Inferior parietal cortex (tissue), 1 donor: ENCODE results near the gene PARP11.
"Not testable (repeated sequence)": the region's sequence is repeated elsewhere in the genome, so short reads cannot be mapped to it uniquely, and the experiment has no call there.

Experiments
- DNase-seq: peaks from one replicate; pipeline ENCODE4 v3.0.0-alpha.2; 2016; ENCODE audit errors: extremely low spot score

The PARP11 gene

DNA sequence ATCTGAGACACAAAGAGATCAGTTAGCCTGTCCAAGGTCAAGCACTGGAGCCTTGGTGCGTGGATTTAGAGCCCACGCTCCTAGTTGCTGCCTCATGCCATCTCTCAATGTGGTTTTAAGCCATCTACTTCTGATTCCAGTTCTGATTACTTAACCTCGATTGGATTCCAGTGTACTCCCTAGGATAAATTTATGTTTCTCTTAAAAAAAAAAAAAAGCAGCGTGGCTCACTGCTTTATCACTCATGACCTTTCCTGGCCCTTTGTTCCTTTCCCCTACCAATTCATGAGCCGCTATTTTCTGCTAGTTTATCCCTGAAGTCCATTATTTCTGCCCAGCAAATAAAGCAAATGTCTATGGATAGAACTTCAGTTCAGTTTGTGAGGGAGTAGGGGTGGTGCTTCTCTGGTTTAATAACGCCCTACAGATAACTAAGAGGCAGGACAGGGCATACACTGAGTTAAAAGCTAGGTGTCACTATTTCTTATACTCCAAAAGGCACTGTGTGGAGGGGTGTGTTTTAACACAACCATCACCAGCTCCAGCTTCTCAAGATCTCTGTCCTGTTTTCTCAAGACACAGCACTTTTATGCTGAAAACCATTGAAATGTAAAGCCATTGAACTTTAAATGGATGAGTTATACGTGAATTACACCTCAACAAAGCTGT lies 9.8 kb upstream of the PARP11 start:
- no peak for DNase-seq

DNA sequence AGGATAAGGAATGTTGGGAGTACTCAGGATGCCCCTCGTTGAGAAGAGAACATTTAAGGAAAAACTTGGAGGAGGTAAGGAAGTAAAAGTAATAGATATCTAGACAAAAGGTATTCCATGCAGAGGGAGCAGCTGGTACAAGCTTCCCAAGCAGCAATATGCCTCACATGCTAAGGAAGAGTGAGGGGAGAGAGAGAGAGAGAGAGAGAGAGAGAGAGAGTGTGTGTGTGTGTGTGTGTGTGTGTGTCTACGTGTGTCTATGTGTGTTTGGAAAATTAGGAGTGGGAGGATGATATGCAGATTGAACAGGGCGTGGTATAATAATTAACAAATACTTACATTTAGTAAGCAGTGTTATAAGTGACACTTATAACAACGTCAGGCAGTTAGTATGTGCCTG lies 9.2 kb upstream of the PARP11 start:
- DNase-seq, result no peak

DNA sequence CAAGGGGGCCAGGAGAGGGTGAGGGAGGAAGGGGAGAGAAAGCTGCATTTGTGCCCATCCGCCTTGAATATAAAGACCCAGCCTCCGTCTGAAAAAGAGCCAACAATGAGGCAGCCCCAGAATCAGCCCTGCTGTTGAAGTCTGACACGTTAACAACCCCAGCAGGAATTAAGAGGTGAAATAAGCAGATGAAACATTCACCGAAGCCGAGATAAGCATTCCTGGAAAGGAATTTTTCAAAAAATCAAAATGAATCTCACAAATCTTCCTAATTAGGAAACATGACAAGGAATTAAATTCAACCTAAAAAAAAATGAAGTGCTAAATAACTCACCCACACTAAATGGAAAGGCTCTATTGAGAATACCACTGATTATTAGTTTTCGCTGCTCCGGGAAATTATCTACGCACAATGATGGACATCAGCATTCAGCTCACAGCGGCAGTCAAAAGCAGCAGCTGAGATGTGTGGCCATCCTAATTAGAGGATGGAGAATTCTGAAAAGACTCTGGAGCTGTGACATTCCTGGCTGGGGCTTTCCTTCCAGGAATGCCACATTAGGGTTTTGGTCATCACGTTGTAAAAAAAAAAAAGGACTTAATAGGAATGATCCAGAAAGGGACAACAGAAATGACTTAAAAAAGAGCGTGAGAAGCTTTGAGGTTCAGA lies 8.2 kb upstream of the PARP11 start:
- DNase-seq, result no peak

DNA sequence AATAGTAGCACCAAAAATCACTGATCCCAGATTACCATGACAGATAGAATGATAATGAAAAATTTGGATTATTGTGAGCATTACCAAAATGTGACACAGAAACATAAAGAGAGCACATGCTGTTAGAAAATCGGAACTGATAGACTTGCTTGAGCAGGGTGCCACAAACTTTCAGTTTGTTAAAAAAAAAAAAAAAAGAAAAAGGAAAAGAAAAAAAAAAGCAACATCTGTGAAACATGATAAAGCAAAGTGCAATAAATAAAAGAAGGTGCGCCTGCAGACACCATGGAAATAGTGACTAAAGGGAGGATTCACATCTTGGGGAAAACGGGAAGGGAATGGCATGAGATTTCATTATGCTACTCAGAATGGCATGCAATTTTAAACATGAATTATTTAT lies 6.6 kb upstream of the PARP11 start:
- no peak for DNase-seq

DNA sequence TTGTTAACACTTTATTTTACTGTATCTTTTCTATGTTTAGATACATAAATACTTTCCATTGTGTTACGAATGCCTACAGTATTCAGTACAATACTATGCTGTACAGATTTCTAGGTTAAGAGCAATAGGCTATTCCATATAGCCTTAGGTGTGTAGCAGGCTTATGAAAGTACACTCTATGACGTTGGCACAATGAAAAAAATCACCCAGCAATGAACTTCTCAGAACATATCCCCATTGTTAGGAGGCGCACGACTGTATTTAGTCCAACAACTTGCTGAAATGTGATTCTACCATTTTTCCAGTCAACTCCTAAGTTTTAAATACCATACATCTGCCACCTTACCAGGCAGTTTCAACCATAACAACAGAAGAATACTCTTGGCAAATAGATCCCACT lies 1.8 kb downstream of the PARP11 start:
- DNase-seq, result no peak

DNA sequence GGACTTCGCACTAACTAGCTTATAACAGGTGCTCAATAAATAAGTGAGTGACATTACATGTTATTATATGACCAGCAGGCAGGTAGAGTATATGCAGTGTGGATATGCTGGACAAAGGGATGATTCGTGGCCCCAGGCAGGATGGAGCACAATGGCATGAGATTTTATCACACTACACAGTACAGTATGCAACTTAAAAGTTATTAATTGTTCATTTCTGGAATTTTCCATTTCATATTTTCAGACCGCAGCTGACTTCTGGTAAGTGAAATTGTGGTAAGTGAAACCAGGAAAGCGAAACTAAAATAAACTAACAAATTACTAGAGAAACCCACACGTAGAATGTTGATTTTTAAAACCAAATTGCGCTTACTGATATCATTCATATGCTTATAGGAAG lies 3.3 kb downstream of the PARP11 start:
- DNase-seq, result no peak

DNA sequence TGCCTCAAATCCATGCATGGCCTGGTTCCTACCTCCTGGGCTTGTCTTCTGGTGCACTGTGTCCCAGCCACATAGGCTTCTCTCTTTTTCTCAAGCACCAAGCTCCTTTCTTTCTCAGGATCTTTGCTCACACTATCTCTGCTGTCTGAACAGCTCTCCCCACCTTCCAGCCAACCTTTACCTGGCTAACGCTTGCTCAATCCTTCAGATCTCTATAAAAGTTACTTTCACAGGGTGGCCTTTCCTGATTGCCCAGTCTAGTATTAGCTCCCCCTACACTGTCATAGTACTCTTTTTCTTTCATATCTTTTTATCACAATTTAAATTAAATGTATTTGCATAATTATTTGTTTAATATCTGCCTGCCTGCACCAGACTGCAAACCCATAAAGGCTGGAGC lies 3.8 kb downstream of the PARP11 start:
- DNase-seq, result no peak

DNA sequence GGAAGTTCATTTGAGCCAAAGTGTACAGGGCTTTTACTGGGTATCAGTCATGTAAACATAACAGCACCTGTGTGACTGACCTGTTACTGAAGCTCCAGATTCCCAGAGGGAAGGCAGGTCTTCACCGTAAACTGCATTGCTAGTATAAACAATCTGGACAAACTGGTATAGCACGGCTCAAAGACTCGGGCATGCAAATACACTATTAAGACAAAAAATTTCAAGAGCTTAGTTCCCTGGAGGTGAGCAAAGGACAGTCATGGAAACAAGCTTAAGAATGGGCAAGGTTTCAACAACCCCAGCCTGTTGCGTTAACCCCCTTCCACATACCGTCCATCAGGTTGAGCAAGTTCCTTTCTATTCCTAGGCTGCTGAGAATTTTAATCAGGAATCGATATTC lies 9.4 kb downstream of the PARP11 start:
- DNase-seq, result no peak

DNA sequence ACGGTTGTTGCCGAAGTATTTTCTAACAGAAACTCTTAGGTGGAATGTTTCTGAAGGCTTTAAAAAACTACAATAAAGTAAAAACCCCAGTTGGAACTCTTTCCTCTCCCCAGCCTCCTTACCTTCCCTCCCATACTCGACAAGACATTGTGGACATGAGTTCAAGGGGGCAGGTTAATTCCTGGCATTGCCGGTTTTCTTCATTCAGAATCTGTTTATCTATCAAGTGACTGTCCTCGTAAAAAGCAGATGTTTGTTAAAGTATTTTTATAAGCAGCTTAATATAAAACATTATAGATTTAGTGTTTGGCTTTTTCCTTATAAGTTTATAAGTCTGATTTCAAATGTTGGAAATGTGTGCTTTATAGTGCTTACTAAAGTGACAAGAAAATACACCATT lies 30.7 kb downstream of the PARP11 start:
- no peak for DNase-seq

DNA sequence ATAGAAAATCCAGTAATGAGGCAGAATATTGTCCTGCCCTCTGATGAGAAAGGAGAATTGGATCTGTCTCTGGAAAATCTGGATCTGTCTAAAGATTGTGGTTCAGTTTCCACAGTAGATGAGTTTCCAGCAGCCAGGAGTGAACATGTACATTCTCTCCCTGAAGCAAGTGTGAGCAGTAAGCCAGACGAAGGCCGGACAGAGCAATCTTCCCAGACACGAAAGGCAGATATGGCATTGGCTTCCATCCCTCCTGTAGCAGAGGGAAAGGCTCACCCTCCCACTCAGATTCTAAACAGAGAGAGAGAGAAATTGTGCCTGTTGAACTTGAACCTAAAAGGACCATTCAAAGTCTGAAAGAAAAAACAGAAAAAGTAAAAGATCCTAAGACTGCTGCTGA lies 31.4 kb downstream of the PARP11 start:
- no peak for DNase-seq

DNA sequence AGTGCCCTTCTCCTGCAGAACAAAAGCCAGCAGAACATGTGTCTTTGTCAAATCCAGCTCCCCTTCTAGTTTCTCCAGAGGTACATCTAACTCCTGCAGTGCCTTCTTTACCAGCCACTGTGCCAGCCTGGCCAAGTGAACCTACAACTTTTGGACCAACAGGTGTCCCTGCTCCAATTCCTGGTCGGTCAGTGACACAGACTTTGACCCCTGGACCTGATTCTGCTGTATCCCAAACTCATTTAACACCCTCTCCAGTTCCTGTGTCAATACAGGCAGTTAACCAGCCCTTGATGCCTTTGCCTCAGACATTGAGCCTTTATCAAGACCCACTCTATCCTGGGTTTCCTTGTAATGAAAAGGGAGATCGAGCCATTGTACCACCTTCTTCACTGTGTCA lies 32.4 kb downstream of the PARP11 start:
- DNase-seq, result not testable (repeated sequence)

DNA sequence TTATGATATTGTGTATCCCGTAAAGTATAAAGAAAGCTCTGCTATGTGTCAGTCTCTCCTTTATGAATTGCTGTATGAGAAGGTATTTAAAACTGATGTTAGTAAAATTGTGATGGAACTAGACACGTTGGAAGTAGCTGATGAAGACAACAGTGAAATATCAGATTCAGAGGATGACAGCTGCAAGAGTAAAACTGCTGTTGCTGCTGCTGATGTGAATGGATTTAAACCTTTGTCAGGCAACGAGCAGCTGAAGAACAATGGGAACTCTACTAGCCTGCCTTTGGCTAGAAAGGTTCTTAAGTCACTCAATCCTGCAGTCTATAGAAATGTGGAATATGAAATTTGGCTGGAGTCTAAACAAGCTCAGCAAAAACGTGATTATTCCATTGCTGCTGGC lies 33.5 kb downstream of the PARP11 start:
- not testable (repeated sequence) for DNase-seq

DNA sequence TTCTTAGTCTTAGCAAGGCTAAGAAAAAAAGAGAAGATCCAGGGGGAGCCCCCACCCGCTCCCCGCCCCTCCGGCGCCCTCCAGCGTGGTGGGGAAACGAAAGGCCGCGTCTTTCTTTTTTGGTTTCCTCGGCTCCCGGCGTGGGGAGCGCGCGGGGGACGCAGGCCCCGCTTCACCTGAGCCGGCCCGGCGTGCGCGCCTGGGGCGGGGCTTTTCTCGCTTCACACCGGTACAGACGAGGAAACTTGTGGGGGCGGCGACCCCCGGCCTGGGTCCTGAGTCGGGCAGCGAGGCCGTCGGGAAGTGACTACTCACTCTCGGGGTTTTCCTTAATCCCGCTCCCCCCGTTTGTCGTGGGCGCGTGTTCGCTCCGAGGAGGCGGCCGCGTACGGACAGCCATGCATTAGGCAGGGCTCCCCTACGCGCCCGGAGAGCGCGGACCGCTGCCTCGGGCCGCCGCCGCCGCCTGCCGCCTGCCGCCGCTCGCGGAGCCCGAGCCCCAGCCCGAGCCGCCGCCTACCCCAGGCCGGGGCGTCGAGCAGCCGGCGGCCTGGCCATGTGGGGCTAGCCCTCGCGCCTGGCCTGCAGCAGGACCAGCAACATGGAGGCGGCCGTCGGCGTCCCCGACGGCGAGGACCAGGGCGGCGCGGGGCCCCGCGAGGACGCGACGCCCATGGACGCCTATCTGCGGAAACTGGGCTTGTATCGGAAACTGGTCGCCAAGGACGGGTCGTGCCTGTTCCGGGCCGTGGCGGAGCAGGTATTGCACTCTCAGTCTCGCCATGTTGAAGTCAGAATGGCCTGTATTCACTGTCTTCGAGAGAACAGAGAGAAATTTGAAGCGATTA lies 34.3 kb downstream of the PARP11 start:
- DNase-seq, result not testable (repeated sequence)

DNA sequence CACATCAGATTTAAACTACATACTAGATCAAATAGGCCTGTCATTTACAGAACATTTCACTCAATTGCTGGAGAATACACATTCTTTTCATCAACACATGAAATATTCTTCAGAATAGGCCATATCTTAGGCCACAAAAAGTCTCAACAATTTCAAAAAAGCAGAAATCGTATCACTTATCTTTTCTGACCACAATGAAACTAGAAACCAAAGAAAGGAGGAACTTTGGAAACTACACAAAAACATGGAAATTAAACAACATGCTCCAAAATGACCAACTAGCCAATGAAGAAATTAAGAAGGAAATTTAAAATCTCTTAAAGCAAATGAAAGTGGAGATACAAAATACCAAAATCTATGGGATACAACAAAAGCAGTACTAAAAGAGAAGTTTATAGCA lies 35.1 kb downstream of the PARP11 start:
- DNase-seq, result no peak

DNA sequence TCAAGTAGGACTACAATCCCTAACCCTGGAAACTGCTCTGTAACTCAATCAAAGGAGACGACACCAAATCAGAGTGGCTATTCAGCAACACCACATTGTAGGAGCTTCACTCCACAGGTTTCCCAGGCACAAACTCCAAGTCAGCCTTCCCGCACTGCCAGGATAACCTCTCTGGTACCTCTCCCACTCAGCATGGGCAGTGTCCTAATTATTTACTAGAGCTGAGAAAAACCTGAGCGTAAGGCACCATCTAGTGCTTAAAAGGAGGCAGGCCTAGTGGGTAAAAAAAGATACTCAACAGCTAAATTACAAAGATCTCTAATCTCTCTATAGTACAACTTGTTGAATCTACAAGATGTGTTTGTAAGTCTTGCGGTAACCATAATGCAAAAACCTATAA lies 36.1 kb downstream of the PARP11 start:
- DNase-seq, result no peak

DNA sequence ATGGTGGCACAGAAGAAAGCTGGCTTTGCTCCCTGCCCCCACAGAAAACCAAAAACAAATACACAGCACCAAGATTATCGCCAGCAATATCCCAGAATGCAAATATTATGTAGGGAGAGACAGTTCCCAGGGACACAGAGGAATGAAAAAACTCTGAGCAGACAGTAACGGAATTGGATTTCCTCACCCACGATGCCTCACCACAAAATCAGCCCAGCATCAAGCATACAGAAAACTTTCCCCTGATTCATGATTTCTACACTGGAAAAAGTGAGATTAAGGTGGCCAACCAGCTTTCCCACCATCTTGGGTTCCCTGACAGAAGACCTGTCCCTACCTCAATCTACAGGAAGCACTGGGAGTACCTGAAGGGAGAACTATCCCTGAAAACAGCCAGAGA lies 36.6 kb downstream of the PARP11 start:
- DNase-seq, result no peak

DNA sequence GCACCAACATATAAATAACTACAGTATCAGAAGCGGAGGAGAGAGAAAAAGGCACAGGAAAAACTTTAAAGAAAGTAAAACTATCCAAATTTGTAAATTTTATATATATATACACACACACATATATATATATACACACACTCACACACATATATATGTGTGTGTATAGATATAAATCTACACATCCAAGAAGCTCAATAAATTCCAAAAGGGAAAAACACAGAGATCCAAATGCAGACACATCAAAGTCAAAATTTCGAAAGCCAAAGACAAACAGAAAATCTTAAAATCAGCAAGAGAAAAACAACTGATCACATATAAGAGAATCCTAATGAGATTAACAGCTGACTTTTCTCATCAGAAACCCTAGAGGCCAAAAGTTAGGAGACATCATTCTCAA lies 37.3 kb downstream of the PARP11 start:
- DNase-seq, result no peak

DNA sequence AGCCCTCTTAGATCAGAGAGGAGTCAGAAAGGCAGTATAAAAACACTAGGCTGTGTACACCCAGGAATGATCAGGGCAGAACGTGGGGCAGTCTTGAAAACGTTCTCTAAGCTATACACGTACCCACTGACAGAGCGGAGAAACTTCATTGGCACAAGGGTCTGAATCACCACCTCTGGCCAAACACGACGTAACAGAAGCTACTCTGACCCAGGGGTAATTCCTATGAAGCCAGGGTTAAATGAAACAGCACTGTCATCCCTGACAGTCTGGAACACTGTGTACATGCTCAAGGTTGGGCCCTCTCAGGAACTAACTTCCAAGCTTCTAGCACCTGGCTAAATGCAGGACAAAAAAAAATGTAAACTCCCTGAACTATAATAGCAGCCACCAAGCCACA lies 38.4 kb downstream of the PARP11 start:
- no peak for DNase-seq

DNA sequence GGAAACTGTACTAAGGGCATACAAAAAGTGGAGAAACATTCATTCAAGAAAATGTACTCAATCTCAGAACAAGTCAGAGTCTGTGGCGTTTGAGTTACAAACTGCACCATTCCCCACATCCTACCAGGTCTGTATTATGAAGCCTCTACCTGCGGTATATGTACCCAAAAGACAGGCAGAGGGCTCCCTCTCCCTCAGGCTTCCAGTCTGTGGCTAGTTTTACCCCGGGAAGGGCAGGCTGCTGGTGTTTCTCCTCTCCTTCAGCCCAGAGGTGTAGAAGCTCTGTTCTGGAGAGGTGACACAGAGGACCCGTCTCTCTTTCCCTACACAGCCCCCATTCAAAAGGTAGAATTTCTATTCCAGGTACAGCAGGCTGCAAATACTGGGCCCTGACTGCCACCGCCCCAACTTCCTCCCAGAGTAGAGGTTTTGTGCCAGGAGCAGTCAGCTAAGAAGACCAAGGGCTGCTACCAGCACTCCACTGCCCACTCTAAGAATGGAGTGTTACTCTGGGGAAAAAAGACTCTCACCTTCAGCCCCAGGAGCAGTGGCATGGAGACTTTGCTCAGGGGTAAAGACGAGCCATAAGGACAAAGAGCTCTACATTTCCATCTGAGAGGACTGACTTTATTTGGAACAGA lies 39.4 kb downstream of the PARP11 start:
- no peak for DNase-seq

DNA sequence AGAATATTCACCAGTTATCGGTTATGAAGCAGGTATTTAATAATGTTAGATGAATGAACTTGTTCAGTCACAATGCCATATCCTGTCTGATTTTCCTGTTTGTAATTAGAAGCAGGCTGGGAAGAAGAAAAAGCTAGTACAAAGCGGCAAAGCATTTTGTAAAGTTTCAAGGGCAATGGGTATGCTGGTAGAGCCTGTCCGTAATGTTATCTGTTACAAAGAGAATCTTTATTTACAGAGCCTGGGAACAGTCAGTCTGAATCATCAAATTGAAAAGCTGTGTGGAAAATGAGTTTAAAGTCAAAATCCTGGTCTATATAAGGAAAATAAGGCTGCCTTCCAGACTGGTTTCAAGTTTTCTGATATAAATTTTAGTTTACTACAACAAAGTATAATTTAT lies 40.5 kb downstream of the PARP11 start:
- DNase-seq, result no peak

DNA sequence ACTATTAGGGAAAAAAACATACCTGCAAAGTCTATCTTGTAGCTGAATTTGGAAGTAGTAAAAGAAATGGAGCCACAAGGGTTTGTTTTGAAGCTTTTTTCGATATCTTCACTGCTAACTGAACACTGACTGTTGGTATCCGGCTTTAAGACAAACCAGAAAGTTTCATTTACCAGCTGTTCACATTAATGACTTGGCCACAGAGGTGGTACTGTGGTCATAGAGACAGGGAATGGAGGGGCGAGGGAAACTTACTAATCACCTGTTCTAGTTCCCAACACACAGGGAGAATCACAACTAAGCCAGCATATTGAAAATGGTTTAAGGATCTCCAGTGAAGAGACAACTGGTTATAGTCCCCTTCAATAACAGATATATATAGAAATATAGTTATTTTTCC lies 44.3 kb downstream of the PARP11 start:
- DNase-seq, result no peak

DNA sequence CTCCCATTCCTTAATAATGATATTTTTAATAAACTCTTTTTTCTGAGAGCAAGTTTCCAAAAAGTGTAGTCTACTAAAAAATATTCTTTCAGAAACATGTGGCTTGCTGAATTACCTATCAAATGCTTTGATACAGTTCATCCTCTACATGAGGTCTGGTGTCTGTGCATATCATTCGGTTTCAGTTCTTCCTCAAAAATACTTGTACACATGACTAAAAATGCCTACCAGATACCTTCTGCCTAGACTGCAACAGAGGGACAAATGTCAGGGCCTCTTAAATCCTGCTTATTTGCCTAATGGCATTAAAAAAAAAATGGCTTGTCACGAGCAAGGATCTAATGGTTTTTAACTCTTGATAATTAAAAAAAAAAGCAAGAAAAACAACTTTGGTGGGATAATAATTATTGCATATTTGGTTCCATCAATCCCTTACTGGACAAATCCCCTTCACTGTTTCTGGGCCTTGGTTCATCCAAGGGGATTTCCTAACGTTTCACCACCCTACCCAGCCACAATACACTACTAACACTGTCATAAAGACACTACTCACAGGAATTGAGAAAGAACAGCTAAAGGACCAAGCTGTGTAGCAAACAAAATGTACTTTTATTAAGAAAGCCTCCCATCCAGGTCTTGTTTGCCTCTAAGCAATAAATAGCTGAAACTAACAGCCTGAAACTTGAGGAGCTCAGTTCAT lies 45.7 kb downstream of the PARP11 start:
- DNase-seq, result no peak
